IPS-NIHi7 (cell line): Measurements from ENCODE around the gene ZNF653.
A peak's percentile ranks its signal among the peaks of the same experiment; 100 is the strongest.
"Not testable (repeated sequence)": the region's sequence is repeated elsewhere in the genome, so short reads cannot be mapped to it uniquely, and the experiment has no call there.

Experiments
- DNase-seq: peaks from one replicate; pipeline ENCODE4 v3.0.0; 2012; ENCODE audit warnings: mixed read lengths; ENCODE audit errors: extremely low spot score

Gene ZNF653

GRCh38 chr19:11481534-11482383 is 23.9 kb downstream of the ZNF653 start:
- peak; percentile 89 for DNase-seq

DNA sequence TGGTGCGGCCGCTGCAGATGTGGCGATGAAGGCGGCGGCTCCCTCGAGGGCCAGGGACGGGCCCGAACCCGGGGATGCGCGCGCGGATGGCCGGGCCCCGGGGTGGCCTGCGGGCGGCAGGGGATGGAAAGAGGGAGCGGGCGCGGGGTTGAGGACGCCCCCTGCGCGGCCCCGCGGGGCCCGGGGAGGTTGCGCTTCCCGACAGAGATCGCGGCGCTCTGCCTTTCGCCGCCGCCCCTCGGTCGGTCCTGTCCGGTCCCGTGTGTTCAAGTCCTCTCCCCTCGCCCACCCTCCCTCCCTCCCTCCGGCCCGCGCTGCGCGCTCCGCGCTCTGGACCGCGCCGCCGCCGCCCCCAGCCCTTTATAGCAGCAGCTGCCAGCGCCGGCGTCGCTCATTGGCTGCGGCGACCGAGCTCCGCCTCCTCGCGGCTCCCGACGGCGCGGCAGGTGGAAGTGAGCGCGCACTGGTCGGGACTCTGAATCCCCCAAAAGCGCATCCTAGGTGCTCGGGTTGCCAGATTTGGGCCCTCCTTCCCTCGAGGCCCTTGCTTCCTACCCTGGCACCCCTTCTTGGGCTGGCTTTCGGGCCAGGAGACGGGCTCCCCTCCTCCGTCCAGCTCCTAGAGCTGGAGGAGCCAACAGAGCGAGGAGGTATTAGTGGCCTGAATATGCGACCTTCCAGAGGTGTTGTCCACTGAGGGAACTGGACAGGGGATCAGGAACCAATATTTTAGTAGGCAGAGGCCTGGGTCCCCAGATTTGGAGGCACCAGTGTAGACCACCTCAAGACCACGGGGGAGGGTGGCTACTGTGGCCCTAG is 24.7 kb downstream of the ZNF653 start, which contains the start of gene ELAVL3:
Gene ELAVL3 (minus strand): TSS at position 332 of the 819 bp plus-strand sequence. CDS start 438 bp downstream, outside the sequence.
- peak; percentile 78 for DNase-seq

DNA sequence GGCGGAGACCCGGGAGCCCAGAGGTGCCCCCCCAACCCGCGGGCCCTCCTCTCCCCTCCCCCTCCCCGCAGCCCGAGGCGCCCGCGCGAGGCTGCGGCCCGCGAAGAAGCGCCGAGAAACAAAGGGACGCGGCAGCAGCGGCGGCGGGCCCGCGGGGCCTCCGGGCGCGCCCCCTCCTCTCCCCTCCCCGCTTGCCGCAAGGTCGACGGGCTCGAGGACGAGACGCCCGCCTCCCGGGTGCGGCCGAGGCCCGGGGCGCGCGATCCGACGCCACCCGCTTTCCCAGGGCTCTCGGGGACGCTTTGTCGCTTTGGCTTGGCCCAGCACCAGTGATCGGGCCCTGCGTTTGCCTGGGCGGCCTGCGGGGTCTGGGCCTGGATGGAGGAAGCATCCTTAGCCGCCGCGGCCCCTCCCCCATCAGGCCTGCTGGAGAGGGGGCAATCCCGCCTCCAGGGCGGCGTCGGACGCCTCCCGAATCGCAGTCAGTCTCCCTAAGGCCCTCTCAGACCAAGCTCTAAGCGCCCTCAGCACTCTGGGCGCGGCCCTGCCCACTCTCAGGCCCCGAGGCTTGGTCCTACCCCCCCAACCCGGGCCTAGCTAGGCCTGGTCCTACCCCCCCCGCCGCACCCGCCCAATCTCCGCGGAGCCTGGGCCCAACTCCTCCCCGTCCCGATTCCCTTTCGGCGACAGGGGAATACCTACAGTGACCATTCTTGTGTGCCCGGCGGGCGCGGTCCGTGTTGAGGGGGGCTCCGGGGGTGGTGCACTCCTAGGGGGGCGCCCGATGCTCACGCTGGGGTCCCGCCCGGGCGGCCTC is 25.5 kb downstream of the ZNF653 start:
- DNase-seq: no peak

- peak; percentile 96 for DNase-seq
Observed at GRCh38 chr19:11479090-11479897, 26.3 kb downstream of the ZNF653 start.

DNA sequence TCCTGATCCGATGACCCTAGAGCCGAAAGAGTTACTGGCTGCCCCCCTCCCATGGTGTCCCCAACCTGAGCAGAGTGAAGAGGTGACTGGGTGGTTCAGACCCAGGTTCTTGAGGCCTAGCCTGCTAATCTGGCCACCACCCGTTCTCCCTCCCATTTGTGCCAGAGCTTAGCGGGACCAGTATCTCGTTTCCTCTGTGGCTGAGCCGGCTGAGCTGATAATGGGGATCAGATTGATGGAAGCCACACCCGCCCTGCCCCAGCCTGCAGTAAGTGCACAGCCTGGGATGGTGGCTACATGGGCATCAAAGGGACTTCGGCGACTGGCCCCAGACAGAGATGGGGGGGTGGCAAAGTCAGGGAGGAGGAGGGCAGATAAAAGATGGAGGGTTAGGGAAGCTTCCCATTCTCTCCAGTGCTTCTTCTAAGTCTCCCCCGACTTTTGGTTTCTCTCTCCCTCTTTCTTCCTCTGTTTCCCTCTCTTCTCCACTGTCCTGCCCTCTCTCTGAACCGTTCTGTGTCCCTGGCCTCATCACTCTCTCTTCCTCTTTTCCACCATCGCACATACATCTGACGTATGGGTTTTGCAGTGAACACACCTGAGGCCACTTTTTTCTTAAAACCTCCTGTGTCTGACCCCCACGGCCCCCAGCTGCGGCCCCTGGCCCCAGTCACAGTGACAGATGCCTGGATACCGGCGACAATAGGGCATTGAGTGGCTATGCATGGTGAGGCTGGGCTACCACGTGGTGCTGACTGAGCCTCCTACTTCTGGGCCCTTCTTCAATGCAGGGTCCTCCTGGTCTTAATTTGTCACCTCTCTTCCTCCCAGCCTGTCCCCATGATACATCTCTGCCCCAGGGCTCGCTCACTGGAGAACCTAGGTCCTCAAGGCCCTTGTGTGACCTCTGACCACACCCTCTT is 27.2 kb downstream of the ZNF653 start:
- DNase-seq: no peak

DNA sequence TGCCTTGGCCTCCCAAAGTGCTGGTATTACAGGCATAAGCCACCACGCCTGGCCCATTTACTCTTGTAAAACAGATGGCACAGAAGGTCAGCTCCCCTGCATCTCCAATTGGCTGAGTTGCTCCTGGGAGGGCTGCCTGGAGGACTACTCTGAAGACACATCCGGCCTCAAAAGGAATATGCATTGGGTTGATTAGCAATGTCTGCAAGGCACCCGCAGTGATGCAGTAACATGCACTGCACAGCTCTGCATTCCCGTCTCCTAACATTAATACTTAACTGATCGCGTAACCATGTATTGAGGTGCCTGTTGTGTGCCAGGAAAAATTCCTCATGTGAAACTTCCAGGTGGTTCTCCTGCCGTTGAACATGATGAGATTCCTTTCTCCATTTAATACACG is 29.8 kb downstream of the ZNF653 start:
- no peak for DNase-seq

- DNase-seq: not testable (repeated sequence)
Observed at GRCh38 chr19:11475343-11475742, 30.3 kb downstream of the ZNF653 start.

GRCh38 chr19:11473725-11474124 is 31.9 kb downstream of the ZNF653 start:
- no peak for DNase-seq

- DNase-seq: not testable (repeated sequence)
Observed at GRCh38 chr19:11468266-11468845, 37.3 kb downstream of the ZNF653 start.

DNA sequence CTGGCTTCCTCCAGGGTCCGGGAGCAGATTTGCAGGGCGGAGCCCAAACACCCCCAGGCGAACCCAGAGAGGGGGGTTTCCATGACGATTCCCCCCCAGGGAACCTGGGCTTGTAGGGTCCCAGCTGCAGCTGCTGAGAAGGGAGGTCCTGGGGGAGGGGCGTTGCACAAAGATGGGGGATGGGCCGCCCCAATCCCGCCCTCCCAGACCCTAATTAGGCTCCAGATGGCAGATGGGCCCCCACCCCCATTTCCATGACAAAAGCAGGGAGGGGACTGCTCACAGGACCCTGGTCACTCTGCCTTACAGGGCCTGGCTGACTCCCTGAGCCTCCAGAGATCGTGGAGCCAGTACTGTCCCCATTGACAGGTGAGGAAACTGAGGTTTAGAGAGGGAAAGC is 40.0 kb downstream of the ZNF653 start:
- no peak for DNase-seq

- DNase-seq: no peak
Observed at GRCh38 chr19:11464333-11465265, 41.0 kb downstream of the ZNF653 start.

DNA sequence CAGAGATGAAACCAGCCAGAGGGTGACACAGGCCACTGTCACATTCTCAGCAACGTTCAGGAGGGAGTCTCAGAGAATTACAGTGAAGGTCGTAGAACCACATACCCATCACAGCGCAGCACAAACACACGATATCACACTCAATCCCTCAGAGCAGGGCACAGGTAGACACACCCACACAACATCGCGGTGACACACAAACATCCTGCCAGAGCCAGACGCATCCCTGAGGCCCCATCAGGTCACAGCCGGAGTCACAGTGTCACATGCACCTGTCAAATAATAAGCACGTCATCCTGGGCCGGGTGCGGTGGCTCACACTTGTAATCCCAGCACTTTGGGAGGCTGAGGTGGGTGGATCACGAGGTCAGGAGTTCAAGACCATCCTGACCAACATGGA is 42.2 kb downstream of the ZNF653 start:
- DNase-seq: no peak

GRCh38 chr19:11461453-11461852 is 44.2 kb downstream of the ZNF653 start:
- DNase-seq: no peak

- DNase-seq: peak; percentile 49
Observed at GRCh38 chr19:11460207-11460606, 45.4 kb downstream of the ZNF653 start.

- not testable (repeated sequence) for DNase-seq
Observed at GRCh38 chr19:11458912-11459311, 46.7 kb downstream of the ZNF653 start.

GRCh38 chr19:11458236-11458900 is 47.3 kb downstream of the ZNF653 start:
- DNase-seq: no peak

DNA sequence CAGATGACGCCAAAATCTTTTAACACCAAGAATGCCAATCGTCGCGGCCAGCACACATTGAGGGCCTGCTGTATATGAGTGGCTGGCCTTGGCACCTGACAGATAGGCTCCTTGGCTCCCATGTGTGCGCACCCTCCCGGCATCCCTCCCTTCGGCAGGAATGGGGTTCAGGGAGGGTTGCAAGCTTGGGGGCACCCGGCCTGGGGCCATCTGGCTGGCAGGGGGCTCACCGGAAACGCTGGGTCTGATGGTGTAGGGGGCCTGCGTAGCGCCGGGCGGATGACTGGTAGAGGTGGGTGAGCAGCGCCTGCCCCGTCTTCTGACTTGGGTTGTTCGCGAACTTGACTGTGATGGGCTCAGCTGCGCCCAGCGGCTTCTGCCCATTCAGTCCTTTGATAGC is 47.8 kb downstream of the ZNF653 start:
- peak; percentile 7 for DNase-seq

- DNase-seq: no peak
Observed at GRCh38 chr19:11457115-11457514, 48.5 kb downstream of the ZNF653 start.
